Epithelial cell of proximal tubule (primary cell): Measurements from ENCODE around the gene RPS15. TPM values are rescaled to one million over a fixed set of nuclear protein-coding genes. Genes with fewer than 3 reads are reported as not detected.

ENCODE experiments used
- DNase-seq: peaks from one replicate; pipeline ENCODE4 v3.0.0-alpha.2; 2011; ENCODE audit warnings: low read depth
- H3K4me3 ChIP-seq: 2 replicates; pipeline ENCODE4 v1.5.1; 2011; ENCODE audit warnings: low read depth, mild to moderate bottlenecking, low read length
- total RNA-seq: library from RNA; depleted of rRNA; stranded (reverse); fragments of >200 nt; gene quantifications from 2 replicates; pipeline ENCODE4 v1.2.3, GENCODE V29; 2015
- TF ChIP-seq, protein P1 (sequence below): conservative IDR thresholded peaks from 2 replicates; pipeline ENCODE4 v1.5.1; 2012; ENCODE audit warnings: low read depth, mild to moderate bottlenecking, low read length

Gene RPS15
- total RNA-seq, 1 donor from 2014 or later: 3,361 TPM

DNA sequence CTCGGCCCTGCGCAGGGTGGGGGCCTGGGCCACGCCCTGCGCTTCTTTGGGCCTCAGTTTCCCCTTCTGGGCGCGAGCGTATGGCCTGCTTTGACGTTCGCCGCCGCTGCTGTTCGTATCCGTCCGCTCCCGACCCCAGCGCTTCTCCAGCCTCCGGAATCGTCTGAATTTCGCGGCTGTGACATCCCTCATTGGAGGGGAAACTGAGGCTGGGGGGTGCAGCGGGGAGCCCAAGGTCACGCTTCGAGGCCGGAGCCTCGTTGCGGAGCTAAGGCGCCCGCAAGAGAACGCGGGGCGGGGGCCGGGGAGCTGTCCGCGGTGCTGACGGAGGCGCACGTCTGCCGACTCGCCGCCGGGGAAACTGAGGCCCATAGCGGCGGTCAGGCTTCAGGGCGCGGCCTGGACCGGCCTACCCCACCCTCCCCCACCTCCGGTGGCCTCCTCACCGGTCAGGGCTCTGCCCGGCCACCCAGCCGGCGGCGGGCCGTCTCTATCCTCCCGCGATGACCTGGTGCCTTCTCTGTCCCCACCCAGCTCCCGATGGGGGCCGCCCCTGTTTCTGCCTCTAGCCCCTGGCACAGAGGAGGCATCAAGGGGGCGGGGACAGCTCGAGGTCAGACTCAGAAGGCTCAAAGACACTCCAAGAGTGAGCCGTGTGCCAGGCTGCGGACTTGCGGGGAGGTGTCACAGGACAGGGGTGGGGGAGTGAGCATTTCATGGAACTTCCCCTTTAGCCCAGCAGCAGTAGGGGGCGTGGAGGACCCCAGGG, 8.7 kb downstream of the RPS15 start:
- TF ChIP-seq, protein P1, sequence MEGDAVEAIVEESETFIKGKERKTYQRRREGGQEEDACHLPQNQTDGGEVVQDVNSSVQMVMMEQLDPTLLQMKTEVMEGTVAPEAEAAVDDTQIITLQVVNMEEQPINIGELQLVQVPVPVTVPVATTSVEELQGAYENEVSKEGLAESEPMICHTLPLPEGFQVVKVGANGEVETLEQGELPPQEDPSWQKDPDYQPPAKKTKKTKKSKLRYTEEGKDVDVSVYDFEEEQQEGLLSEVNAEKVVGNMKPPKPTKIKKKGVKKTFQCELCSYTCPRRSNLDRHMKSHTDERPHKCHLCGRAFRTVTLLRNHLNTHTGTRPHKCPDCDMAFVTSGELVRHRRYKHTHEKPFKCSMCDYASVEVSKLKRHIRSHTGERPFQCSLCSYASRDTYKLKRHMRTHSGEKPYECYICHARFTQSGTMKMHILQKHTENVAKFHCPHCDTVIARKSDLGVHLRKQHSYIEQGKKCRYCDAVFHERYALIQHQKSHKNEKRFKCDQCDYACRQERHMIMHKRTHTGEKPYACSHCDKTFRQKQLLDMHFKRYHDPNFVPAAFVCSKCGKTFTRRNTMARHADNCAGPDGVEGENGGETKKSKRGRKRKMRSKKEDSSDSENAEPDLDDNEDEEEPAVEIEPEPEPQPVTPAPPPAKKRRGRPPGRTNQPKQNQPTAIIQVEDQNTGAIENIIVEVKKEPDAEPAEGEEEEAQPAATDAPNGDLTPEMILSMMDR: no peak
- no peak overlapping the region for H3K4me3 ChIP-seq
- DNase-seq: no peak

DNA sequence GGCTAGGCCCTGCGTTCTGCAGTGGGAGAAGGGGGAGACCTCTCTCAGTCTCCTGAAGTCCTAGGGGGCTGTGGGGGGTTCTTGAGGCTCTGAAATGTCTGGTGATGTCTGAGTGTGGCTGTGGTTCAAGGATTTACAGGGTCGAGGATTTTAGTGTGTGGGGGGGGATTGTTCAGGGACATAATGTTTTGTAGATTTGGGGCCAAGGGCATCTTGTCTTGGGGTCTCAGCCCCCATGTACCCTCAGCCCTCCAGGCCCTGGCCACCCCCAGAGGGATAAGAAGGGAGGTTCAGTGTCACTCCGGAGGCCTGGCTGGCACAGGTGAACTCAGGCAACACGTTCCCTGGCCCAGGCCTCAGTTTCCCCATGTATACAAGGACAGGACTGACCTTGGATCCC, 9.3 kb downstream of the RPS15 start:
- TF ChIP-seq, protein P1: no peak
- DNase-seq: no peak
- H3K4me3 ChIP-seq: no peak overlapping the region

DNA sequence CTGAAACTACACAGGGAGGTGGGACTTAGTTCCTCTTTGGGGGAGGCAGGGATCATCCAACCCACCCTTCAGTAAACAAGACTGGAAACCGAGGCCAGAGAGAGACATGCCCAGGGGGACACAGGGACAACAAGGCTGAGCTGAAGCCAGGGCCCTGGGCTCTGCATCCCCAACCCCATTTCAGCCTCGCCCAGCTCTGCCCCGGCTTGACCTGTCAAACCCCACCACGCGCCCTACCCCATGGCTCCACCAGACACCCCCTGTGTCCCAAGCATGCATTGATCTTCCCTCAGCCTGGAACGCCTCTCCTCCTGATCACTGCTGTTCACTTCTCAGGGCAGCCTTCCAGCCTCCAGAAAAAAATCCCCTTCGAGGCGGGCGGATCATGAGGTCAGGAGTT, 9.7 kb downstream of the RPS15 start:
- TF ChIP-seq, protein P1: no peak
- H3K4me3 ChIP-seq: no peak overlapping the region
- no peak for DNase-seq

DNA sequence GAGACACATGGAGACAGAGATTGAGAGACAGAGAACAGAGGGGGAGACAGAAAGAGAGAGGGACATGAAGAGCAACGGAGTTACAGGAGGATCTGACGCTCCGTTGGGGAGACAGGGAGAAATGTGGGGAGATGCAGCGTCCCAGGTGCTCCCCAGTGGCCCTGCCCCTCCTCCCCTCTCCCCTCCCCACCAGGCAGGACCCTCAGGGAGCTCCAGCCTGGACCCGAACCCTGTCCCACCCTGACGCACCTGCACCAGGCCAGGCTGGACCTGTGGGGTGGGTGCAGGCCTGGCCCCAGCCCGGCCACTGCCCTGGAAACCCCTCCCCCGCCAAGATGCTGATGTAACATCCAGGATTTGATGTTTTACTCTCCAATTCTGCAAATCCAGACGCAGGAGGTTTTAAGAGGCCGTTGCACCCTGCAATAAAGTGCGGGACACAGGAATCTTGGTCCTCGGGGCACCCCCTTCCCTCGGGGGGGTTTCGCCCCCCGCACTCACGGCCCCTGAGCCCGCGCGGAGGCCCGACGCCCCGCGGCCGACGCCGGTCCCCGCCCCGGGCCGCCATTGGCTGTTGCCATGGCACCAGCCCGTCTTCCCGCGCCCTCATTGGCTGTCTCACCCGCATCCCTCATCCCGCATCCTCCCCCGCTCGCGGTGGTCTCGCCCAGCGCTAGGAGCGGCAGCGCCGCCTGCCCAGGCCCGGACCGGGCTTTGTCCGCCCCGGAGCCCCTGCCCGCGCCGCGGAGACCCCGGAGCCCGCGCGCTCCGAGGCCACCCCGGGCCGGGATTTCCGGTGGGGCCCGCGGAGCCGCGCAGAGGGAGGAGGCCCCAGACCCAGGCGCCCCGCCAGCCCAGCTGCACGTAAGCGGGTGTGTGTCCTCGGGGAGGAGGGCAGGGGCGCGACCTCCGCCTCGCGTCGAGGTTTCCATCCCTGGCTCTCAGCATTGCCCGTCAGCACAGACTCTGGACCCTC, 11.6 kb downstream of the RPS15 start, which contains the start of gene APC2:
Gene APC2 (plus strand): TSS at position 655 of the 976 bp plus-strand sequence. CDS start 2,881 bp downstream, outside the sequence.
- no peak within 1 kb of the TSS for H3K4me3 ChIP-seq
- TF ChIP-seq, protein P1: no peak
- DNase-seq: no peak

DNA sequence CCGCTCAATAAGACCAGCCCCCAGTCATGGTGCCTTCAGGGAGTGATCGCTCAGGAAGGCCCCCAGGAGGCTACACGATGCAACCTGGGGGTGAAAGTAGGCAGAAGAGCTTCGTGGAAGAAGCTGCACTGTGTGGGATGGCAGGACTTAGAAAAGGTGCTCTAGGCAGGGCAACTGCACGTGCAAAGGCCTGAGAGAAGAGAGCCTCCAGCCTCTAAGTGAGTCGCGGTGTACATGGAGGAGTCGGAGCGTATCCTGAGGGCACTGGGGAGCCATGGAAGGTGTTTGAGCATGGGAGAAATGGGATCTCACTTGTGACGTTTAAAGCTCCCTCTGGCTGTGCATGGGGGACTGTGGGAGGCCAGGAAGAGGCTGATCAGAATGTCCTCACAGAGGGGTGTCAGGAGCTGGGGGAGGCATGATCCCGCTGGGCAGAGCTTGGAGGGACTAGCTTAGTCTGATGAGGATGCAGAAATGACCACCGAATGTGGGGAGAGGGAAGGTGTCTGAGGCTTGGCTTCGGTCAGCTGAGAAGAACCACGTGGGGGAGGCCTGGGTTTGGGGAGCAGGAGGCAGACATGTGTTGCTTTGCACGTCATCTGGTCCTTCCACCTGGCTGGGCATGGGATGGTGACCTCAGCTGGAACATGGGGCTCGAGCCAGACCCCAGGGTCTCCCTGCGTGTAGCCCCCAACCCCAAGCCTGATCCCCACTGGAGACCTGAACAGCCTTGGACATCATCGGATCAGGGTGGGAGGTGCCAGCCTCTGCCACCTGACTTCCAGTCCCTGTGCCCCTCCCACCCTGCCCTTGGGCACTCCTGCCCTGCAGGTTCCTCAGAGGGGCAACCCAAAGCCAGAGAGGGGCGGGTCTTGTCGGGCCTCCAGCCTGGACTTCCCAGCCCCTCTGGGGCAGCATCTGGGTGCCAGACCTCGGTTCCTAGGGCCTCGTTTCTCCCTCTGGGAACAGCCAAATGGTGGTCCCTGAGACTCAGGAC, 12.8 kb downstream of the RPS15 start:
- TF ChIP-seq, protein P1: no peak

DNA sequence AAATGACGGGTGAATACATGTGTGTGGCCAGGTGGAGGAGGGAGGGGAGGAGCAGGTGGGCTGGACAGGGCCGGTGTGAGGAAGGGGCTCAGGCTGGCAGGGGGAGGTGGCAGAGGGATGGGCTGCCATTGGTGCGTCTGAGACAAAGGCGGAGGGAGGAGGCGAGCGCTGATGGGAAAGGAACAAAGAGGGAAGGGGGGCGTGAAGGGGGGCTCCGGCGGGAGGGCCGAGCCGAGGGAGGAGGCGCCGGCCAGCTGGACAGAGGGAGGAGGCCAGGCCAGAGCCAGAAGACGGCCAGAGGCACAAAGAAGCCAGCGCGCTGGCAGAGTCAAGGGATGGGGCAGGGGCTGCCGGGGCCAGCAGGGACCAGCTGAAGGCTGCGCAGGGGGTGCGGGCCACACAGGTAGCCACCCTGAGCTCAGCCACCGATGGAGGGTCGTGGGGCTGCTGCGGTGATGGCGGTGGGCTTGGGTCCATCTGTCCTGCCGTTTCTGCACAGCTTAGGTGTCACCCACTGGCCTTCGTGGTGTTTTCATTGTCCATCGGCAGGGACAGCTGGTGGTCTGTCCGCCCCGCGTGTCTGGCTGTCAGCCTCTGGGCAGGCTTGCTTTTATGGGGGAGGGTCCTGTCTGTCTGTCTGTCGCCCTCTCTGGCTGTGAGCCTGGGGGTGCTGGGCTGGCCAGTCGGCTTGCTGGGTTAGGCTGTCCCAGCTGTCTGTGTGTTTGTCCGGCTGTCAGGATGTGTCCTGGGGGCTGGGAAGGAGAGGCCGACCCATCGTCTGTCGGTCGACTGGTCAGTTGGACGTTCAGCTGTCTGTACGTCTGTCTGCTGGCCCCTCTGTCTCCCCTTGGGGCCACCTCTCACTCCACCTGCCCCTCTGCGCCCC, 14.0 kb downstream of the RPS15 start:
- H3K4me3 ChIP-seq: no peak overlapping the region
- no peak for DNase-seq
- TF ChIP-seq, protein P1: no peak

More for the DNA sequence above, 12.8 kb downstream of the RPS15 start:
- DNase-seq: no peak
- no peak overlapping the region for H3K4me3 ChIP-seq
